ENCODE data around the gene KAT2B. TPM values are rescaled to one million over a fixed set of nuclear protein-coding genes. Genes with fewer than 3 reads are reported as not detected.

KAT2B gene
- total RNA-seq, 2 donors from 2014 or later: 25.0 to 70.5 TPM

- Histone ChIP-seq H3K9me3 (no peaks in the 10 kb centered on the region), H3K36me3 (no peaks in the 10 kb centered on the region), H3K27me3 (no peaks in the 10 kb centered on the region), H3K4me3 (no peak overlapping the region), H3K27ac (no peak overlapping the region), H3K4me1 (peaks cover 0 to 22% of the 10 kb centered on the region in 2 donors)
- no peak for TF ChIP-seq CTCF (IDR thresholded peaks at IDR 0.05)
- no peak for DNase-seq (ENCODE audit: low spot score)
These were observed 35.0 kb downstream of the KAT2B start for GRCh38 chr3:20075197-20075596.

DNA sequence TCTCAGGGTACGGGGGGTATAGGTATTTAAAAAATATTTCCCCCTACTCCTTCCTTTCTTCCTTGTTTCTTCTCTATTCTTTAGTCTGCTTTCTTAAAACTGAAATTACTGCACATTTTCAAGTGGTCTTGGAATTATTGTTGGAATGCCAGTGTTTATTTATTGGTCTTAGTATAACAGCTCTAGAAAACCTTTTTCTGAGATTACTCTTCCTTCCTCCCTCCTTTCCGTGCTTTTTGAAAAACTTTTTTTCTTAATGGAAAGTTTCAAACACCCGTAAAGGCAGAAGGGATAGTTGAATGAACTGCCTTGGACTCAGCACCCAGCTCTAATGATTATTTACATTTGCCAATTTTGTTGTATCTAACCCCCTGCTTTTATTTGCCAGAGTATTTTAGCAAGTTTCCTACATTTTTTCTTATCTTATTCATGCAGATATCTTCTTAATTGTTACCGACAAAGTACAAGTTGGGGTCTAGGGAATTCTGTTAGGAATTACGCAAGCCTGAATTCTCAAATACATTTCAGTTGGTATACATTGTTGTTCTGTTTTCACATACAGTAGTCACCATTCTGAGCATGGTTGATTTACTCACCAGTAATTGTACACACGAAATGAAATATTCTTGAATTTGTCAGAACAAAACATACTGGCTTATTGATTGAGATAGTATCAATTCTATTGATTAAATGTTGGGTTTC is 36.2 kb downstream of the KAT2B start:
- no peaks in the 10 kb centered on the region for H3K36me3 ChIP-seq
- H3K9me3 ChIP-seq: no peaks in the 10 kb centered on the region
- H3K4me3 ChIP-seq: no peak overlapping the region
- no peak for TF ChIP-seq CTCF (IDR thresholded peaks at IDR 0.05)
- no peak overlapping the region for H3K27ac ChIP-seq
- peaks cover 0 to 34% of the 10 kb centered on the region in 2 donors for H3K4me1 ChIP-seq
- no peaks in the 10 kb centered on the region for H3K27me3 ChIP-seq
- DNase-seq (ENCODE audit: low spot score): no peak

DNA sequence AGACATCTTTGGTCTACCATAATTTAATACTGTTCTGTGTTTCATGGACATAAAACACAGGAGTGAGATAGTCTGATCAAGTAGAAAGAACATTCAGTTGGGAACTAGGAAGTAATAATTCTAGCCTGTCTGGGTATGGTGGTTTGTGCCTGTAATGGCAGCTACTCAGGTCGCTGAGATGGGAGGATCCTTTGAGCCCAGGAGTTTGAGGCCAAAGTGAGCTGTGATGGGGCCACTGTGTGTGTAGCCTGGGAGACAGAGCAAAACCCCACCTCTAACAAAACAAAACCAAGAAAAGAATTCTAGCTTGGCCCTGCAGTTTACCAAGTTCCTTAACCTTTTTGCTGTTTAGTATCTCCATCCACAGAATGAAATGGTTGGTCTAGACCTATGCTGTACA is 36.8 kb downstream of the KAT2B start:
- peaks cover 0 to 30% of the 10 kb centered on the region in 2 donors for H3K4me1 ChIP-seq
- no peak overlapping the region for H3K4me3 ChIP-seq
- no peaks in the 10 kb centered on the region for H3K9me3 ChIP-seq
- TF ChIP-seq CTCF (IDR thresholded peaks at IDR 0.05): no peak
- DNase-seq (ENCODE audit: low spot score): no peak
- H3K36me3 ChIP-seq: no peaks in the 10 kb centered on the region
- no peak overlapping the region for H3K27ac ChIP-seq
- no peaks in the 10 kb centered on the region for H3K27me3 ChIP-seq

GRCh38 chr3:20078194-20078714 is 38.0 kb downstream of the KAT2B start:
- no peak for DNase-seq (ENCODE audit: low spot score)
- Histone ChIP-seq H3K27ac (no peak overlapping the region), H3K9me3 (no peaks in the 10 kb centered on the region), H3K4me3 (no peak overlapping the region), H3K4me1 (peaks cover 0 to 22% of the 10 kb centered on the region in 2 donors), H3K27me3 (no peaks in the 10 kb centered on the region), H3K36me3 (no peaks in the 10 kb centered on the region)
- TF ChIP-seq CTCF (IDR thresholded peaks at IDR 0.05): no peak

GRCh38 chr3:20079621-20080020 is 39.4 kb downstream of the KAT2B start:
- H3K36me3 ChIP-seq: no peaks in the 10 kb centered on the region
- no peaks in the 10 kb centered on the region for H3K27me3 ChIP-seq
- no peaks in the 10 kb centered on the region for H3K9me3 ChIP-seq
- no peak for TF ChIP-seq CTCF (IDR thresholded peaks at IDR 0.05)
- no peak overlapping the region for H3K4me3 ChIP-seq
- H3K27ac ChIP-seq: no peak overlapping the region
- DNase-seq (ENCODE audit: low spot score): no peak
- peaks cover 0 to 22% of the 10 kb centered on the region in 2 donors for H3K4me1 ChIP-seq

Measured in right atrium auricular region (tissue), 2 donors.